SH-SY5Y (cell line): ENCODE results near the gene SLC16A11.

Experiments
- GATA2 ChIP-seq: IDR thresholded peaks from 2 replicates; pipeline ENCODE4 v1.6.1; 2011; ENCODE audit warnings: mild to moderate bottlenecking, low read depth, low read length
- GATA3 ChIP-seq: IDR thresholded peaks from 2 replicates; pipeline ENCODE4 v1.6.1; 2011; ENCODE audit warnings: low read depth, mild to moderate bottlenecking, low read length, moderate library complexity

DNA sequence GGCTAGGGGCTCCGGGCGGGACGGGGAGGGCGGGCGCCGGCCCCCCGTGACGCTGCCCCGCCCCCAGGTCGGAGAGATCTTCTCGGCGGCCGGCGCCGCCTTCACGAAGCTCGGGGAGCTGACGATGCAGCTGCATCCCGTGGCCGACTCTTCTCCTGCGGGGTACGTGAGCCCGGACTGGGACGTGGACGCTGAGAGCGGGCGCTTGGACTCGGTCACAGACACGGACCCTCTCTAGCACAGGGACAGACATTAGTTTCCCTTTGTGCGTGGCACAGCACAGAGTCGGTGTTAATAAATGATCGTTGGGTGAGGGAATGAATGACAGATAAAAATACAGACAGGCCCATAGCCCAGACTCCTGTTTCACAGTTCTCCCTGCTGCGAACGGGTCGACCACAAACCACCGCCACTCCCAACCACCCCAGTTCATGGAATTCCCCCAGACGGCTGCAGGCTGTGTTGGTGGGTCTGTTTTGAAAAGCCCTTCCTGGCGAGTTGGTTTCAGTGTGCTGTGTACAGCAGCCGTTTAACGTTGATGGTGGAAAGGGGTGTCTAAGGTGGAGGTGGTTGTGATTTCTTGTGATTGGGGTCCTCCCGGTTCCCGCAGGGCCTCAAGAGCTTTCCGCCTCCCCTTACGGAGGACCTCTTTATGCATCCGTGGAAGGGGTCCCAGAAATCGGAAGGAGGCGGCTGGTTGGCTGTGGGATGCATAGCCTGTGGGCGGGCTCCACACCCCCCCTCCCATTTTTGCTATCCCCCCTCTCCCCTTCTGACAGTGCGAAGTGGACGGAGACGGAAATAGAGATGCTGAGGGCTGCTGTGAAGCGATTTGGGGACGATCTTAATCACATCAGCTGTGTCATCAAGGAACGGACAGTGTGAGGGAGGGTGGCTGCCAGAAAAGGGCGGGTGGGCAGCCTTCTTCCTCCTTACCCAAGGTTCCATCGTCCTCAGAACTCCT lies 28.6 kb downstream of the SLC16A11 start:
- TF ChIP-seq GATA3 (no peak), GATA2 (no peak)
